Caki2 (cell line): Measurements from ENCODE around the gene ARID1B. TPM values are rescaled to one million over a fixed set of nuclear protein-coding genes. Genes with fewer than 3 reads are reported as not detected.
"Not testable (repeated sequence)": the region's sequence is repeated elsewhere in the genome, so short reads cannot be mapped to it uniquely, and the experiment has no call there.

Source experiments
- DNase-seq: peaks from one replicate; pipeline ENCODE4 v3.0.0-alpha.2; 2015; ENCODE audit warnings: low read depth
- in situ Hi-C: cut with HindIII; loops from 2 replicates; pipeline ENCODE4 v1.10.0; 2016; ENCODE audit warnings: low sequenced_read_pairs, low pct_unique_long_range_greater_than_20kb, mixed read lengths
- total RNA-seq: library from RNA; depleted of rRNA; stranded (reverse); fragments of >200 nt; shearing (Covaris generic); gene quantifications from 2 replicates; pipeline ENCODE4 v1.2.3, GENCODE V29; 2014; ENCODE audit warnings: low replicate concordance

ARID1B gene
- total RNA-seq, 1 experiment from 2014 or later = 6.9 TPM

GRCh38 chr6:156934069-156934460, 156.9 kb downstream of the ARID1B start:
- in situ Hi-C loops = no loop called here
- DNase-seq = no peak

- in situ Hi-C loops = no loop called here
- no peak for DNase-seq
Observed at GRCh38 chr6:156935000-156935399, 157.8 kb downstream of the ARID1B start.

- in situ Hi-C loops = no loop called here
- no peak for DNase-seq
Observed at GRCh38 chr6:156938143-156938542, 161.0 kb downstream of the ARID1B start.

GRCh38 chr6:156940221-156940620, 163.0 kb downstream of the ARID1B start:
- no peak for DNase-seq
- in situ Hi-C loops = no loop called here

- DNase-seq = no peak
- in situ Hi-C loops = no loop called here
Observed at GRCh38 chr6:156942266-156942665, 165.1 kb downstream of the ARID1B start.

- DNase-seq = no peak
- in situ Hi-C loops = no loop called here
Observed at GRCh38 chr6:156943166-156943565, 166.0 kb downstream of the ARID1B start.

GRCh38 chr6:156943816-156944215, 166.6 kb downstream of the ARID1B start:
- in situ Hi-C loops = no loop called here
- DNase-seq = no peak

GRCh38 chr6:156944412-156944811, 167.2 kb downstream of the ARID1B start:
- no peak for DNase-seq
- in situ Hi-C loops = no loop called here

GRCh38 chr6:156945789-156946172, 168.6 kb downstream of the ARID1B start:
- DNase-seq, in situ Hi-C loops: not testable (repeated sequence)

- no peak for DNase-seq
- in situ Hi-C loops = no loop called here
Observed at GRCh38 chr6:156946370-156946936, 169.3 kb downstream of the ARID1B start.

GRCh38 chr6:156948277-156948676, 171.1 kb downstream of the ARID1B start:
- DNase-seq = no peak
- in situ Hi-C loops = no loop called here

GRCh38 chr6:156948807-156949206, 171.6 kb downstream of the ARID1B start:
- peak; percentile 21 for DNase-seq
- in situ Hi-C loops = no loop called here

GRCh38 chr6:156949376-156949775, 172.2 kb downstream of the ARID1B start:
- no peak for DNase-seq
- in situ Hi-C loops = no loop called here

GRCh38 chr6:156950084-156950483, 172.9 kb downstream of the ARID1B start:
- DNase-seq = no peak
- in situ Hi-C loops = no loop called here

- no peak for DNase-seq
- in situ Hi-C loops = no loop called here
Observed at GRCh38 chr6:156950531-156950930, 173.4 kb downstream of the ARID1B start.

GRCh38 chr6:156952401-156952800, 175.2 kb downstream of the ARID1B start:
- in situ Hi-C loops = no loop called here
- no peak for DNase-seq

GRCh38 chr6:156953127-156953478, 175.9 kb downstream of the ARID1B start:
- in situ Hi-C loops = no loop called here
- no peak for DNase-seq

- in situ Hi-C loops = no loop called here
- DNase-seq = peak; percentile 35
Observed at GRCh38 chr6:156953479-156954146, 176.4 kb downstream of the ARID1B start.

GRCh38 chr6:156954191-156954590, 177.0 kb downstream of the ARID1B start:
- no peak for DNase-seq
- in situ Hi-C loops = no loop called here

GRCh38 chr6:156954816-156955215, 177.6 kb downstream of the ARID1B start:
- in situ Hi-C loops = no loop called here
- DNase-seq = no peak
